Activated naive CD8-positive, alpha-beta T cell treated with anti-CD3 and anti-CD28 coated beads, Interleukin-2, amount 50 U/mL, for 16 hours (primary cell): ENCODE results near the gene SERPINB6.
"Not testable (repeated sequence)": the region's sequence is repeated elsewhere in the genome, so short reads cannot be mapped to it uniquely, and the experiment has no call there.

Source experiments
- DNase-seq: peaks from one replicate; pipeline ENCODE4 v3.0.0-alpha.2; 2020; ENCODE audit warnings: low read depth, low spot score

Gene SERPINB6

GRCh38 chr6:2939315-2940009, 31.9 kb downstream of the SERPINB6 start:
- no peak for DNase-seq

- no peak for DNase-seq
Measured at GRCh38 chr6:2938632-2939083, 32.7 kb downstream of the SERPINB6 start.

GRCh38 chr6:2938004-2938631, 33.2 kb downstream of the SERPINB6 start:
- DNase-seq: no peak

- DNase-seq: no peak
Measured at GRCh38 chr6:2937627-2938003, 33.8 kb downstream of the SERPINB6 start.

- DNase-seq: no peak
Measured at GRCh38 chr6:2935566-2936291, 35.6 kb downstream of the SERPINB6 start.

- no peak for DNase-seq
Measured at GRCh38 chr6:2934057-2934456, 37.3 kb downstream of the SERPINB6 start.

GRCh38 chr6:2932911-2933310, 38.5 kb downstream of the SERPINB6 start:
- not testable (repeated sequence) for DNase-seq

- DNase-seq: peak; percentile 69
Measured at GRCh38 chr6:2931970-2932748, 39.2 kb downstream of the SERPINB6 start.

- no peak for DNase-seq
Measured at GRCh38 chr6:2931055-2931454, 40.3 kb downstream of the SERPINB6 start.

- DNase-seq: not testable (repeated sequence)
Measured at GRCh38 chr6:2927931-2928330, 43.4 kb downstream of the SERPINB6 start.

GRCh38 chr6:2925842-2926747, 45.3 kb downstream of the SERPINB6 start:
- not testable (repeated sequence) for DNase-seq

- DNase-seq: no peak
Measured at GRCh38 chr6:2921520-2922115, 49.7 kb downstream of the SERPINB6 start.

GRCh38 chr6:2920671-2921112, 50.7 kb downstream of the SERPINB6 start:
- DNase-seq: no peak

GRCh38 chr6:2919886-2920285, 51.5 kb downstream of the SERPINB6 start:
- DNase-seq: no peak

GRCh38 chr6:2919401-2919800, 52.0 kb downstream of the SERPINB6 start:
- DNase-seq: no peak

GRCh38 chr6:2918936-2919335, 52.4 kb downstream of the SERPINB6 start:
- DNase-seq: no peak

GRCh38 chr6:2917801-2918445, 53.4 kb downstream of the SERPINB6 start:
- DNase-seq: no peak

- no peak for DNase-seq
Measured at GRCh38 chr6:2917065-2917464, 54.3 kb downstream of the SERPINB6 start.

GRCh38 chr6:2916158-2916925, 55.0 kb downstream of the SERPINB6 start:
- no peak for DNase-seq
